ENCODE data around the gene XRCC1.
"Not testable (repeated sequence)": the region's sequence is repeated elsewhere in the genome, so short reads cannot be mapped to it uniquely, and the experiment has no call there.

Gene XRCC1

GRCh38 chr19:43541920-43542650 is 33.2 kb downstream of the XRCC1 start:
- DNase-seq, result no peak

- DNase-seq, result no peak
Observed at GRCh38 chr19:43540381-43540780, 34.9 kb downstream of the XRCC1 start.

DNA sequence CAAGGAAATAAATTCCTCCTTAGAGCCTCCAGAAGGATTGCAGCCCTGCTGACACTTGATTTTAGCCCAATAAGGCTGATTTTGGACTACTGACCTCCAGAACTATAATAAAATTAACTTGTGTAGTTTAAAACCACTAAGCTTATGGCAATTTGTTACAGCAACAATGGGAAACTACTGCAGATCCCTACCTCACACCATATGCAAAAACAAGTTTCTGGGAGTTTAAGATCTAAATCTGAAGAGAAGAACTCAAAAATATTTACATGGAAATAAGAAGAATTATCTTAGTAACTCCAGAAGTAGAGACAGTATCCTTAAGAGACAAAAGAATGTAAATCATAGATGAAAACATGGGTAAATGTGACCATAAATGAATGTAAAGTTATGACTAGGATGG is 36.4 kb downstream of the XRCC1 start:
- no peak for DNase-seq

GRCh38 chr19:43534816-43535761 is 40.2 kb downstream of the XRCC1 start:
- peak; percentile 56 for DNase-seq

- DNase-seq, result no peak
Observed at GRCh38 chr19:43534305-43534815, 41.0 kb downstream of the XRCC1 start.

DNA sequence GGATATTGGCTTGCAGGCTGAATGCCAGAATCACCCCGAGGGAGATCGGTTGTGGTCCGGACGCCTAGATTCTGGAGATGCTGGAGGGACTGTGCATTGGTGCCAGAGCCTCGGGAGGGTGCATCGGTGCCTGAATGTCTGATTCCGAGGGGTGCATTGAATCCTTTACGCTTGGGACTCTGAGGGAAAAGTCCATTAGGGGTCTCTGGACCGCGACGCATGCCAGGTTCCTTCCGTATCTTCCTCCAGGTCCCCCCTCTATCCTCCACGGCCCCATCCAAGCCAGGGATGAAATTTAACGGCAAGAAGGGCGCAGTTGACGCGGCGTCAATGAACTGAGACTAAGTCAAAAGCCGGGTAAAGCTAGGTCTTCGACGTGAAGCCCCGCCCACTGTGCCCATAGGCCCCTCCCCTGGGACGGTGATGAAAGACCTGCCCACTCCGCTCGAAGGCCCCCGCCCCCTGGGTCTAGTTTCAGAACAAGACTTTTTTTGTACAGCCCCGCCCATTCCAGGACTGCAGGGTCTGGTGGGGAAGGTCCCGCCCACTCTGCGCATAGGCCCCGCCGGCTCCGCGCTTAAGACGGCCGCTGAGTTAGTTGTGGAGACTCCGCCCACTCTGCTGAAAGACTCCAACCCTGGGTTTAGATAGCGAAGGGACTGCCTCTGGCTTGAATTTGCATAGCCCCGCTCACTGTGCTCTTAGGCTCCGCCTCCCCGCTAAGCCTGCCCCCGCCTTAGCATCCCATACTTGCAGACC is 41.6 kb downstream of the XRCC1 start:
- DNase-seq, result peak; percentile 100

DNA sequence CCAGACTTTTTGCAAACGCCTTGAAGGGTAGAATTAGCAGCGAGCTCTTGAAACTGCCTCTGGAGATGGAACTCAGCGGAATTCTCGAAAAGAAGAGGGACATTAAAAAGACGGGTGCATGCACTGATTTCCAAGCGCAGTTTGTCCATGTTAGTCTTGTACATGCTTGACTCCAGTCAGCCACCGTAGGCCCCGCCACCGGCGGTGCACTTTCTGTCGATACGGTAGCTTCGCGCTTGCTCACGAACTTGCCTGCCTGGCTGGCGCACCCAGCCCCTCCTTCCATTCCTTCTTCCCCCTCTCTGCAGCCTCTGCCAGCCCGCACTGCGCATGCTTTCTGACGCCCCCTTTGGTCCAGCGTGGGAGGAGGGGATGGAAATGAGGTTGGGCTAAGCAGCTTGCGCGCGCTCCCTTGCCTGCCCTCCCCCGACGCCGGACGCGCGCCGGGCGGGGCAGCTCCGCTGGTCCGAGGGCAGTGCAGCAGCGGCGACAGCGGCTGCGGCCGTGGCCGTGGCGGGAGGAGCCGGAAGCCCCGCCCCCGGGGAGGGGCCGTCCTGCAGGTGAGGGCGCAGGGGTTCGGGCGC is 42.3 kb downstream of the XRCC1 start, which contains the start of gene ZNF575:
Gene ZNF575 (plus strand): TSS at position 227 of the 584 bp plus-strand sequence. CDS start 1,235 bp downstream, outside the sequence.
- DNase-seq, result peak; percentile 97

DNA sequence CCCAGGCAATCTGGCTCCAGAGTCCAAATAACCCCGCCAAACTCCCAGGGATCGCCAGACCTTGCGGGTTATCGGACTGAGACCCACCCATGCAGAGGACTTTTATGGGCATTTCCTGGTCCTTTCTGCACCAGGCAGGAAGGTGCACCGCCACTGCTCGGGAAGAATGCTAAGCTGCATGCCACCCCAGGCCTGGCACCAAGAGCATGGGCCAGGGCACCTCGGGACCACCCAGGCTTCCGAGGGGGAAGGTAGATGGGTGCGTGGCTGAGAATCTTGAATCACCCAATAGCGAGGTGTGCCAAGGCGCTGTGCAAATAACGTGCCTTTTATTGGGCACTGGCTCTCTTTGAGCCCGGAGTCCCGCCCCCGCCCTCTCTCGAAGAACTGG is 42.8 kb downstream of the XRCC1 start:
- no peak for DNase-seq

DNA sequence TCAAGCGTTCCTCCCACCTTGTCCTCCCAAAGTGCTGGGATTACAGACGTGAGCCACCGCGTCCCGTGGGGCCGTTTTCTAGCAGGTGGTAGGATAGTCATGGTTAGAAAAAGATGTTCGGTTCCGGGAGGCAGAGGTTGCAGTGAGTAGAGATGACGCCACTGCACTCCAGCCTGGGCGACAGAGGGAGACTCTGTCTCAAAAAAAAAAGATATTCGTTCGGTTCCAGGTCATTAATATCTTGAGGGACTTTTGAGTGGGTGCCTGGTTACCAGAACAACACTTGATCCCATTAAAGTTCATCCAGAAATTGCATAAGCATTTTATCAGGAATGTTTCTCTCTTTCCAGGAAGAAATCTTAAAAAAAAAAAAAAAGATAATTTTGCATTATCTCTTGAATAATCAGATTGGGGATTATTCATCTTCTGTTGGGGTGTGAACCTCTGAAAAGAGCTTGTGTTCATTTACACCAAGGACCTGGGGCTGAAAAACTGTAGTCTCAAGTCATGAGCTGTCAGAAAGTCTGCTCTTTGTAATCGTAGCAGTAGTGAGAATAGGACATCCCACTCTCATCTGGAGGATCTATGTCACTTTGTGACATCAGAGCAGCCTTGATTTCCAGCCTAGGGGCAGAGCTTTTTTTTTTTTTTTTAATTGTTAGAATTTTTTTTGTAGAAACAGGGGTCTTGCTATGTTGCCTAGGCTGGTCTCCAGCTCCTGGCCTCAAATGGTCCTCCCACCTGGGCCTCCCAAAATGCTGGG is 47.3 kb downstream of the XRCC1 start:
- no peak for DNase-seq

- peak; percentile 48 for DNase-seq
Observed at GRCh38 chr19:43526884-43527859, 48.2 kb downstream of the XRCC1 start, which contains the start of gene ETHE1. TSS of gene ETHE1 (minus strand) at chr19:43527201. CDS start at chr19:43527177, 24 bp downstream.

- no peak for DNase-seq
Observed at GRCh38 chr19:43525836-43526771, 49.2 kb downstream of the XRCC1 start.

GRCh38 chr19:43524922-43525835 is 50.1 kb downstream of the XRCC1 start:
- DNase-seq, result no peak

DNA sequence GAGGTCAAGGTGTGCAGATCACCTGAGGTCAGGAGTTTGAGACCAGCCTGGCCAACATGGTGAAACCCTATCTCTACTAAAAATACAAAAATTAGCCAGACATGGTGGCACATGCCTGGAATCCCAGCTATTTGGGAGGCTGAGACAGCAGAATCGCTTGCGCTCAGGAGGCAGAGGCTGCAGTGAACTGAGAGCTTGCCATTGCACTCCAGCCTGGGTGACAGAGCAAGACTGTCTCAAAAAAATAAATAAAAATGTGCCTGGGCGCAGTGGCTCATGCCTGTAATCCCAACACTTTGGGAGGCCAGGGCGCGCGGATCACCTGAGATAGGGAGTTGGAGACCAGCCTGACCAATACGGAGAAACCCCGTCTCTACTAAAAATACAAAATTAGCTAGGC is 51.6 kb downstream of the XRCC1 start:
- not testable (repeated sequence) for DNase-seq

GRCh38 chr19:43522929-43523328 is 52.4 kb downstream of the XRCC1 start:
- no peak for DNase-seq

GRCh38 chr19:43519436-43520088 is 55.8 kb downstream of the XRCC1 start:
- DNase-seq, result peak; percentile 95

GRCh38 chr19:43518051-43518450 is 57.3 kb downstream of the XRCC1 start:
- DNase-seq, result no peak

- not testable (repeated sequence) for DNase-seq
Observed at GRCh38 chr19:43512399-43512798, 62.9 kb downstream of the XRCC1 start.
